NCI-H446 (cell line): ENCODE results near the gene BLNK.
A peak's percentile ranks its signal among the peaks of the same experiment; 100 is the strongest.
"Not testable (repeated sequence)": the region's sequence is repeated elsewhere in the genome, so short reads cannot be mapped to it uniquely, and the experiment has no call there.

Source experiments
- DNase-seq, 2 experiments: peaks; one replicate each; lab custom pipeline; 2025; lab: John Stamatoyannopoulos, UW

Gene BLNK

GRCh38 chr10:96271016-96271815, at the start of gene BLNK:
Gene BLNK, minus strand, starts transcription at chr10:96271569. Its CDS starts 171 bp downstream, at chr10:96271398.
- peak in 1 of 2 experiments; percentile 31 for DNase-seq

- DNase-seq = no peak
Measured at GRCh38 chr10:96319754-96320474, 48.5 kb upstream of the BLNK start.

- DNase-seq = no peak
Measured at GRCh38 chr10:96317067-96317833, 45.9 kb upstream of the BLNK start.

- DNase-seq = no peak
Measured at GRCh38 chr10:96313344-96313743, 42.0 kb upstream of the BLNK start.

GRCh38 chr10:96311180-96311715, 39.9 kb upstream of the BLNK start:
- DNase-seq = no peak

GRCh38 chr10:96310321-96310669, 38.9 kb upstream of the BLNK start:
- DNase-seq = no peak

- no peak for DNase-seq
Measured at GRCh38 chr10:96309628-96310320, 38.4 kb upstream of the BLNK start.

GRCh38 chr10:96308854-96309253, 37.5 kb upstream of the BLNK start:
- DNase-seq = not testable (repeated sequence)

- peak; percentile 75 to 92 for DNase-seq
Measured at GRCh38 chr10:96306516-96306915, 35.1 kb upstream of the BLNK start.

GRCh38 chr10:96305019-96305418, 33.6 kb upstream of the BLNK start:
- no peak for DNase-seq

- no peak for DNase-seq
Measured at GRCh38 chr10:96304230-96304629, 32.9 kb upstream of the BLNK start, which contains the start of gene DNTT. Gene DNTT, plus strand, starts transcription at chr10:96304434. Its CDS starts 64 bp downstream, at chr10:96304498.

- no peak for DNase-seq
Measured at GRCh38 chr10:96301616-96302015, 30.2 kb upstream of the BLNK start.

- peak in 1 of 2 experiments; percentile 38 for DNase-seq
Measured at GRCh38 chr10:96299383-96299782, 28.0 kb upstream of the BLNK start.

- no peak for DNase-seq
Measured at GRCh38 chr10:96298362-96298761, 27.0 kb upstream of the BLNK start.

GRCh38 chr10:96297486-96297885, 26.1 kb upstream of the BLNK start:
- no peak for DNase-seq

- peak in 1 of 2 experiments; percentile 25 for DNase-seq
Measured at GRCh38 chr10:96295475-96295874, 24.1 kb upstream of the BLNK start.

GRCh38 chr10:96292971-96293920, 21.9 kb upstream of the BLNK start:
- DNase-seq = peak in 1 of 2 experiments; percentile 42

GRCh38 chr10:96290368-96291133, 19.2 kb upstream of the BLNK start:
- no peak for DNase-seq

- no peak for DNase-seq
Measured at GRCh38 chr10:96289218-96289910, 18.0 kb upstream of the BLNK start.
